Skeletal muscle cell (primary cell): Measurements from ENCODE around the gene CLCN5.

Experiments
- DNase-seq: peaks from one replicate; pipeline ENCODE4 v3.0.0-alpha.2; 2010; ENCODE audit warnings: low read depth
- H3K4me3 ChIP-seq: 2 replicates; pipeline ENCODE4 v1.5.1; 2011; ENCODE audit warnings: low read depth, mild to moderate bottlenecking, control low read depth, low read length, moderate library complexity

The CLCN5 gene

DNA sequence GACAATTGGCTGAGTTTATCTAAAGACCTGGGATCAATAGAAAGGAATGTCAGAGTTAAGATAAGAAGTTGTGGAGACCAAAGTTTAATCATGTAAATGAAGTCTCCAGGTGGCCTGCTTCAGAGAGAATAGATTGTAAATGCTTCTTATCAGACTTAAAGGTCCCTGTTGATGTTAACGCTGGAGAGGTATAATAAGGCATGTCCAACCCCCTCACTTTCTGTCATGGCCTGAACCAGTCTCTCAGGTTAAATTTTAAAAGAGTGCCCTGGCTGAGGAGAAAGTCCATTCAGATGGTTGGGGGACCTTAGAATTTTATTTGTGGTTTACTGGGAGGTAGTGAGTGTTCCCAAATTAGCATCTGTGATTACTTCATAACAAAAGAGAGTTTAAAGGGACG is 191.7 kb downstream of the CLCN5 start:
- DNase-seq, result no peak
- no peak overlapping the region for H3K4me3 ChIP-seq

GRCh38 chrX:50115973-50116372 is 193.6 kb downstream of the CLCN5 start:
- H3K4me3 ChIP-seq, result no peak overlapping the region
- DNase-seq, result no peak

GRCh38 chrX:50117476-50117875 is 195.1 kb downstream of the CLCN5 start:
- no peak overlapping the region for H3K4me3 ChIP-seq
- DNase-seq, result no peak

GRCh38 chrX:50125480-50125879 is 203.1 kb downstream of the CLCN5 start:
- DNase-seq, result no peak

GRCh38 chrX:50147972-50148371 is 225.6 kb downstream of the CLCN5 start:
- no peak overlapping the region for H3K4me3 ChIP-seq
- DNase-seq, result no peak

More at GRCh38 chrX:50125480-50125879, 203.1 kb downstream of the CLCN5 start:
- no peak overlapping the region for H3K4me3 ChIP-seq
